Astrocyte of the hippocampus (primary cell): Measurements from ENCODE around the gene CBX7.

ENCODE experiments used
- DNase-seq: peaks from one replicate; pipeline ENCODE4 v3.0.0; 2011; ENCODE audit warnings: low read depth, low spot score

The CBX7 gene

DNA sequence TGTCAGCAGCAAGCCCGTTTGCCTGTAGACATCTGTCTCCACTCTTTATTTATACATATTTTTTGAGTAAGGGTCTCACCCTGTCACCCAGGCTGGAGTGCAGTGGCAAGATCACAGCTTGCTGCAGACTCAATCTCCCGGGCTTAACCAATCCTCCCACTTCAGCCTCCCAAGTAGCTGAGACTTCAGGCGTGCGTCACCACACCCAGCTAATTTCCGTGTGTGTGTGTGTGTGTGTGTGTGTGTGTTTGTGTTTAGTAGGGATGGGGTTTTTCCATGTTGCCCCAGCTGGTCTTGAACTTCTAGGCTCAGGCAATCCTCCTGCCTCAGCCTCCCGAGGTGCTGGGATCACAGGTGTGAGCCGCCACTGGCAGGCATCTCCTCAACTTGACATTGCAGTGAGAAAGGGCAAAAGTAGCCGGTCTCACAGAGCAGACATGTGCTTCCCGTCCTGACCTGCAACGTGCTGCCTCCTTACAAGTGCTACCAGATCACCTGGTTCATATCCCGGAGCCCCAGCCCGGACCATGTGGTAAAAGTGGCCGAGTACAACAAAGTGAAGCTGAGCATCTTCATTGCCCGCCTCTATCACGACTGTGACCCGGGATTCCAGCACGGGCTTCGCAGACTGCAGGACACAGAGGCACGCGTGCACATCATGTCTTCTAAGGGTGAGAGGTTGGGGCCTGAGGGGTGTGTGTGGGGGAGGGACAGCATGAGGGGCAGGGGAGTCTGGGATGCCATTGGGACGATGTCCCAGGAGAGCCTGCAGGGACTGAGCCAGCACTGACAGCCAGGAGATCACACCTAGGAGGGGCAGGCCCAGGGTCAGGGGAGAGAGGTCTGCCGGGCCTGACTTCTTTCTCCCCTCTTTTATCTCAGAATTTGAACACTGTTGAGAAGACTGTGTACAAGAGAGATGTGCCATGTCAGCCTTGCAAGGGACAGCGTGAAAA is 61.1 kb downstream of the CBX7 start:
- no peak for DNase-seq

DNA sequence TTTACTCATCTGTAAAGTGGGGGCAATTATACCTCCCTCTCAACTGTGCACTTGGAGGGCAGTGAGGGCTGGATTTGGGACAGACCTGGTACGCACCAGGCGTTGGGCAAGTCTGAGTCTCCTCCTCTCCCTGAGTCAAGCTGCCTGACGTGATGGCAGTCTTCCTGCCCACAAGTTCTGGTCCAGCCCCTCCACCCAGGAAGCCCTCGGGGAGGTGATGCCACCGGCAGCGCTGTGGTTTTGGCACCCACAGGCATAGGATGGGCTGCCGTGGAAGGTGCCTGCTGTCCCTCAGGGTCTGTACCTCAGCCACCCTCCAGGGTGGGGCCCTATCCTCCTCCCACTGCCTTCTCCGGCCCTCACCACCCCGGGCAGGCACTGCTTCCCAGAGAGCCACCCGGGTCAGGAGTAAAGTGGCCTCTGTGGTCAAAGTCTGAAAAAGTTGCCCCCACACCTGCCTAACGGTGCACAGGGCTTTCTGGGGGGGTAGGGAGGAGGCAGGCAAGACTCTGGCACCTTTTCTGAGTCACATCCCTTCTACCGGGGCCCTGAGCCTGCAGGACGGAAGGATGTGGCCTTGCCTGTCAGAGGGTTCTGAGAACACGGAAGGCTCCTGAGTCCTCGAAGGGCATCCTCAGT is 61.9 kb downstream of the CBX7 start:
- no peak for DNase-seq

DNA sequence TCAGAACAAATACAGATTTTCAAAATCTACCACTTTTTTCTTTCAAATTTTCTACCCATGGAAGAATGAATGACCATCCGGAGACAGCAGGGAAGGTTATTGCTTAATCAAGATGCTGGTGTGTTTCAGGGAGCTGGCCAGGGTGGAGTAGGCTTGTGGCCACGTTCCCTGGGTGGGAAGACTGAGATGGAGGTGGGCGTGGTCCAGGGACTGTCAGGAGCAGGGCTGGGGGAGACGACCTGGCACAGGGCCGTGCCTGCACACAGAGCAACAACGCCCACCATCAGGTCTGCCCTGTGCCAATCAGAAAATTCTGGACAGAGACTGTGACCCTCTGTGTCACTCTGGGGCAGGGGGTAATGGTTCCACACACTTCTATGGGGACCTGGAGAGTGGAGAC is 62.6 kb downstream of the CBX7 start:
- no peak for DNase-seq

DNA sequence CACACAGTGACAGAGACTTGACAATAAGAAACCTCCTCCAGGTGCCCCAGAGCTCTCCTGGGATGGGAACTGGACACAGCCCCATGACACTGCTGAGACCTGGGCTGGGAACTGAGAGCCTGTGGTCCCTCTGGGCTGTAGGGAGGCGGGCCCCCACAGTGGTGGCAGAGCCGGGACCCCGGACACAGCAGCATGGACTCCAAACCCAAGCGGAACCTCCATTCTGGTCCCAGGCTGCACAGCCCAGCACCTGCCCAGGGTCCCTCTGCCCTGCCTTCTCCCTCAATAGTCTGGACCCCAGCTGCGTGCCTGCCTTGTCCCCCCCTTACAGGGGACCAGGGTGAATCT is 63.8 kb downstream of the CBX7 start:
- no peak for DNase-seq

DNA sequence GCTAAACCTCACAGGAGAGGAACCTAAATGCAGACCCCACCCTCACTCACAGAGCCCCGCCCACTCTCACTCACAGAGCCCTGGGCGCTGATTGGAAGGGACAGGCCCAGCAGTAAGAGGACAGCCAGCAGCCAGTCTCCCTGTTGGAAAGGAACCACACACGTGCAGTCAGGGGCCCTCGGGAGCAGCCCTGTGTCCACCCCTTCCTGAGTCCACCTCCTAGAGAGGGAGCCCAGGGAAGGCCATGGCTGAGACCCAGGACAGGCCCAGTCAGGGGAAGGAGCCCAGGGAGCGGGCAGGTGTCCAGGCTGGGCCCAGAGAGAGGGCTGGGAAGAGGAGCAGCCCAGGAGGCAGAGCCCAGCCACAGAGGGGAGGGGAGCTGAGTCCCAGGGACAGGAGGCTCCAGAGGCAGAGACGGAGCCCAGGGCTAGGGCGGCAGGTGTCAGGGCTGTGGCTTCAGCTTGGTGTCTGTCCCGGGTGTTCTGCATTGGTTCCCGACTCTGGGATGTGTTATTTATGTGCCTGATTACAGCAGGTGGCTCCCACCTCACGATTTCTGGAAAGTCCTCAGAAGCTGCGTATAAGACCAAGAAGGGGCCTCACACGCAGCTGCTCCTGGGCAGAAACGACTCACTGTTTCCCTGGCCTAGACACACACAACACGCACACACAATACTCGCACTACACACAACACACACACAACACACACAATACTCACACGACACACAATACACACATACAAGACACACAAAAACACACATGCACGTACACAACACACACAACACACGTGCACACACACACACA is 64.4 kb downstream of the CBX7 start:
- DNase-seq = no peak

DNA sequence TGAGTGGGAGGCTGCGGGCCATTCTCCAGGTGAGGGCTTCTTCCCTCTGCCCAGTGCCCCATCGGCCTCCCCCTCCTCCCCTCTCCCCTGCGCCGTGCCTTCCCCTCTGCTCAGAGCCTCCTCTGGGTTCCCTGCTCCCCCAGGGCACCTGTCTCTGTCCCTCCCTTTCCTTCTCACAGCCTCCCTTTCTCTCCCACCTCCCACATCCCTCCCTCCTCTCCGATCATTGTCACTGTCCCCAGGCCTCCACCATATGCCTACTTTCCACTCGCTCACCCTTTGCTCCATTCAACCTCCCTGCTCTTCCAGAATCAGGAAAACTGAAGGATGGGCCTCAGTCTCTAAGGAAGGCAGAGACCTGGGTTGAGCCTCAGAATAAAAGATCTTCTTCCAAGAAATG is 65.4 kb downstream of the CBX7 start:
- DNase-seq = no peak

DNA sequence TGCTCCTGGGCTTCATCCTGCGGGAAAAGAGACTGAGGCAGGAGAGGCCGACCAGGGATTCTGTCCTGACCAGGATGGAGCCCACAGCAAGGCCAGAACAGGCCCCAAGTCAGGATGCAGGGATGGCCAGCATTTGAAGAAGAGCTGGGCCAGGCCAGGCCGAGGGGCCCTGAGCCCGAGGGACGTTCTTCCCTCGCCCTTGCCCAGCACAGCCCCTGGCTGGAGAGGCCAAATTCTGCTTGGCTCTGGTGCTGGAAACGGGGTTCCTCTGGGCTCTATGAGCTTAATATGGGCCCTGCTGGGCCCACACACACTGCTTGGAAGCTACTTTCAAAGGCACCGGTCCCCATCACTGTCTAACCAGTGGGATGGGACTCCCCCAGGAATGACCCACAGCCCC is 67.8 kb downstream of the CBX7 start:
- no peak for DNase-seq

DNA sequence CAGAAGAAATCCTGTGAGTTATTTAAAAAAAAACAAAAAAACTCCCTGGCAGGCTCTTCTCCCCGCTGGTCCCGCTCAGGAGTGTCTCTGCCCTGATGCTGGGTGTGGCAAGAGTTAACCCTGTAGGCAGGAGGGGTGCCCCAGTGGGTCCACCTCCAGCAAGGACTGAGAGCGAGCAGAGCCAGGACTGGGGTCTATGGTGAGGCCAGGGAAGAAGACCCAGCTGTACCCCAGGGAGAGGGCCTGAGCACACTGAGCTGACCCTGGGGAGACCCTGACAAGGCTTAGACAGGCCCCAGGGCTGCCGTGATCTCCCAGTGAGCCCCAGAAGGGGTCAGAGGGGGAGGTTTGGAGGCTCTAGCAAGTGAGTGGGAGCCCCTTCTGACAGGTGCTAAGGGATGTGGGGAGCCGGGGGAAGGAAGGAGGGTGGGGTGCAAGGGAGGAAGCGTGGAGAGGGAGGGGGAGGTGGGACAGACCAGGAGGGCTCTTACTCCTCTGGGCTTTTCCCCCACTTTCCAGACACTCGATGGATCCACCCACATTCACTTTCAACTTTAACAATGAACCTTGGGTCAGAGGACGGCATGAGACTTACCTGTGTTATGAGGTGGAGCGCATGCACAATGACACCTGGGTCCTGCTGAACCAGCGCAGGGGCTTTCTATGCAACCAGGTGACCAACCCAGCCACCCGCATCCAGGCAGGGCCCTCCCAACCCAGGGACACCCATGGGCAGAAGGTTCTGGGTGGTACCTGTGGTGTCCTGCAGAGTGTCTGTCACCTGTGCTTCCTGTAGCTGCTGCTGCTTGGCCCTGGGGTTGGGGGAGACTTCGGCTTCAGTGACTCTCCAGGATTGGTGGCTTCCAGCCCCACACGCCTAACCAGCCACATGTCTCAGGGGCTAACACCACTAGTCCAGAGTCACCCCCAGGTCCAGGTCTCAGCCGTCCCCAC is 69.0 kb downstream of the CBX7 start:
- no peak for DNase-seq

DNA sequence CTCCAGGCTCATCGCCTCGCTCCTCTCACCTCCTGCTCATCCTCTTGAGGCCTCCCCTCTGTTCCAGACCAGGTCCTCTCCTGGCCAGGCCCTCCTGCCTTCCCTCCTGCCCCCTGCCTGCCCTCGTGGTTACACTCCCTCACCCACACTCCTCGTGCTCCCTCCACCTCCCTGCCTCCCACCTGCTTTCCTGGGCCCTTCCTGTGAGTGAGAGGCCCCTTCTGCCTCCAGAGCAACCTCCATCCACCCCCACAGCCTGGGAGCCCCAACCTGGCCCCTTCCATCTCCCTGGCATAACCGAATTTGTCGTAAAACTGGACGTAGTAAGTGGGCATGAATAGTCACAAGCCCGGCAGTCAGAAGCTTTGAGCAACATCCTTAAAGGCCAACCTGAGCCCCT is 70.9 kb downstream of the CBX7 start:
- no peak for DNase-seq

DNA sequence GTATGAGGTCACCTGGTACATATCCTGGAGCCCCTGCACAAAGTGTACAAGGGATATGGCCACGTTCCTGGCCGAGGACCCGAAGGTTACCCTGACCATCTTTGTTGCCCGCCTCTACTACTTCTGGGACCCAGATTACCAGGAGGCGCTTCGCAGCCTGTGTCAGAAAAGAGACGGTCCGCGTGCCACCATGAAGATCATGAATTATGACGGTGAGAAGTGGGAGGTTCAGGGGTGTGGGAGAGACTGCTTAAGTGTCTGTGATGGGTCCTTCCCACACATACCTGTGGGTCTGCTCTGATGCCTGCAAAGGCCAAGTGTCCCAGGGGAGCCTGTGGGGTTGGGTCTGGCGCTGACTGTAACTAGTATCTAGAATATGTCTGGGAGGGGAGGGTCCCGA is 71.5 kb downstream of the CBX7 start:
- DNase-seq = no peak
